ENCODE measurements around the gene RBFOX2.

RBFOX2 gene

GRCh38 chr22:35695202-35695601 is 333.4 kb downstream of the RBFOX2 start:
- TF ChIP-seq FOXP2 (optimal IDR thresholded peaks at IDR 0.05; ENCODE audit: borderline replicate concordance, extremely low read depth, extremely low read length, insufficient read depth): no peak
- no peak for TF ChIP-seq POLR2AphosphoS5 (IDR thresholded peaks at IDR 0.05; ENCODE audit: low read depth, low read length)
- no peak for TF ChIP-seq SIN3A (IDR thresholded peaks at IDR 0.05; ENCODE audit: borderline replicate concordance, insufficient read depth, low read length)
- TF ChIP-seq, protein P1, sequence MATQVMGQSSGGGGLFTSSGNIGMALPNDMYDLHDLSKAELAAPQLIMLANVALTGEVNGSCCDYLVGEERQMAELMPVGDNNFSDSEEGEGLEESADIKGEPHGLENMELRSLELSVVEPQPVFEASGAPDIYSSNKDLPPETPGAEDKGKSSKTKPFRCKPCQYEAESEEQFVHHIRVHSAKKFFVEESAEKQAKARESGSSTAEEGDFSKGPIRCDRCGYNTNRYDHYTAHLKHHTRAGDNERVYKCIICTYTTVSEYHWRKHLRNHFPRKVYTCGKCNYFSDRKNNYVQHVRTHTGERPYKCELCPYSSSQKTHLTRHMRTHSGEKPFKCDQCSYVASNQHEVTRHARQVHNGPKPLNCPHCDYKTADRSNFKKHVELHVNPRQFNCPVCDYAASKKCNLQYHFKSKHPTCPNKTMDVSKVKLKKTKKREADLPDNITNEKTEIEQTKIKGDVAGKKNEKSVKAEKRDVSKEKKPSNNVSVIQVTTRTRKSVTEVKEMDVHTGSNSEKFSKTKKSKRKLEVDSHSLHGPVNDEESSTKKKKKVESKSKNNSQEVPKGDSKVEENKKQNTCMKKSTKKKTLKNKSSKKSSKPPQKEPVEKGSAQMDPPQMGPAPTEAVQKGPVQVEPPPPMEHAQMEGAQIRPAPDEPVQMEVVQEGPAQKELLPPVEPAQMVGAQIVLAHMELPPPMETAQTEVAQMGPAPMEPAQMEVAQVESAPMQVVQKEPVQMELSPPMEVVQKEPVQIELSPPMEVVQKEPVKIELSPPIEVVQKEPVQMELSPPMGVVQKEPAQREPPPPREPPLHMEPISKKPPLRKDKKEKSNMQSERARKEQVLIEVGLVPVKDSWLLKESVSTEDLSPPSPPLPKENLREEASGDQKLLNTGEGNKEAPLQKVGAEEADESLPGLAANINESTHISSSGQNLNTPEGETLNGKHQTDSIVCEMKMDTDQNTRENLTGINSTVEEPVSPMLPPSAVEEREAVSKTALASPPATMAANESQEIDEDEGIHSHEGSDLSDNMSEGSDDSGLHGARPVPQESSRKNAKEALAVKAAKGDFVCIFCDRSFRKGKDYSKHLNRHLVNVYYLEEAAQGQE (IDR thresholded peaks at IDR 0.05; ENCODE audit: insufficient read depth in 1 of 2, low read depth in 2 of 2, low read length in 2 of 2): no peak

- TF ChIP-seq POLR2AphosphoS5 (IDR thresholded peaks at IDR 0.05; ENCODE audit: low read depth, low read length) (no peak), TAF1 (IDR thresholded peaks at IDR 0.05; ENCODE audit: borderline replicate concordance, insufficient read depth, low read length) (no peak), FOXP2 (optimal IDR thresholded peaks at IDR 0.05; ENCODE audit: borderline replicate concordance, extremely low read depth, extremely low read length, insufficient read depth) (no peak), SIN3A (IDR thresholded peaks at IDR 0.05; ENCODE audit: borderline replicate concordance, insufficient read depth, low read length) (no peak)
- TF ChIP-seq, protein P1 (IDR thresholded peaks at IDR 0.05; ENCODE audit: insufficient read depth in 1 of 2, low read depth in 2 of 2, low read length in 2 of 2): no peak
Observed at GRCh38 chr22:35690001-35690400, 338.6 kb downstream of the RBFOX2 start.

DNA sequence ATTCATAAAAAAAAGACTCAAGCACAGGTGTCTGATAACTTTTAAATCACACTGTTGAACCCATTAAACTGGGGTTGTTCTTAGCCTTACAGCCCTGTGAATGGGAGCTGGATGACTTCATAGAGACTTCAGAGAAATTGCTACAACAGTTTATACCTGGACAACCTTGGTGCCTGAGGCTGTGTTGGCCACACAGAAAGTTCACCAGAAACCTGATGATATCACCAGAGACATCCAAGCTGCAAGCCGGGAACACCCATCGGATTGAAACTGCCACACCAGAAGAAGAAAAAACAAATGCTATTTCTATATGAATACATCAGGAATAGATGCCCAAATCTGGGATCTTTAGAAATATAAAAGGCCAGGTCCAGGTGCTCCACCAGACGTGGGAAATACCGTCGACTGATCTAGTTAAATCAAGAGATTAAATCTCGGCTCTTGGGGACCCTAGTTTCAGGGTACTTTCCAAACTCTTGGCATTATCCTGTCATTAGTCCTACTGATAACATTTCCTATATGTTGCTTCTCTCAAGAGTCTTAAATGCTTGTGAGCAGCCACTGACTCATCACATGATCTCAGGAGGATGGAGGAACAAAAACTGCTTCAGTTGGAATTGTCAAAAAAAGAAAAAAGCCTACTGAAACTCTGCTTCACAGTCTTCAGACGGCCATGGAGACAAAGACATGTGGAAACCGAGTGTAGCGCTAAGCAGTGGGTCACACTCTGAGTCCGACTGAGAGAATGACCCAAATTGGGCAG is 339.5 kb downstream of the RBFOX2 start:
- TF ChIP-seq TAF1 (IDR thresholded peaks at IDR 0.05; ENCODE audit: borderline replicate concordance, insufficient read depth, low read length): no peak
- TF ChIP-seq POLR2AphosphoS5 (IDR thresholded peaks at IDR 0.05; ENCODE audit: low read depth, low read length): no peak
- no peak for TF ChIP-seq FOXP2 (optimal IDR thresholded peaks at IDR 0.05; ENCODE audit: borderline replicate concordance, extremely low read depth, extremely low read length, insufficient read depth)
- TF ChIP-seq, protein P1 (IDR thresholded peaks at IDR 0.05; ENCODE audit: insufficient read depth in 1 of 2, low read depth in 2 of 2, low read length in 2 of 2): no peak
- TF ChIP-seq SIN3A (IDR thresholded peaks at IDR 0.05; ENCODE audit: borderline replicate concordance, insufficient read depth, low read length): no peak
